ENCODE measurements around the gene LRBA.

Gene LRBA

GRCh38 chr4:150232029-150232428 lies 783.1 kb downstream of the LRBA start:
- no peak for DNase-seq (ENCODE audit: low read depth, low spot score)
- Histone ChIP-seq H3K27me3 (ENCODE audit: control insufficient read depth, insufficient read depth, low read length) (no peaks in the 10 kb centered on the region), H3K9me3 (ENCODE audit: control insufficient read depth, insufficient read depth, low read length) (no peaks in the 10 kb centered on the region), H3K4me1 (ENCODE audit: control insufficient read depth, insufficient read depth, low read length) (no peaks in the 10 kb centered on the region), H3K4me3 (ENCODE audit: low read length) (no peak overlapping the region), H3K36me3 (ENCODE audit: control insufficient read depth, insufficient read depth, low read length) (no peaks in the 10 kb centered on the region), H3K27ac (ENCODE audit: low read length) (no peak overlapping the region)
- no CpG with 5 or more reads among the region's 6 CpGs for whole genome bisulfite sequencing (ENCODE audit: insufficient coverage, insufficient read length)

- Histone ChIP-seq H3K9me3 (ENCODE audit: control insufficient read depth, insufficient read depth, low read length) (no peaks in the 10 kb centered on the region), H3K4me1 (ENCODE audit: control insufficient read depth, insufficient read depth, low read length) (no peaks in the 10 kb centered on the region), H3K4me3 (ENCODE audit: low read length) (no peak overlapping the region), H3K36me3 (ENCODE audit: control insufficient read depth, insufficient read depth, low read length) (no peaks in the 10 kb centered on the region), H3K27ac (ENCODE audit: low read length) (no peak overlapping the region), H3K27me3 (ENCODE audit: control insufficient read depth, insufficient read depth, low read length) (no peaks in the 10 kb centered on the region)
- no CpG with 5 or more reads among the region's 4 CpGs for WGBS (ENCODE audit: insufficient coverage, insufficient read length)
- DNase-seq (ENCODE audit: low read depth, low spot score), result no peak
Observed at GRCh38 chr4:150231107-150231770, 783.8 kb downstream of the LRBA start.

GRCh38 chr4:150230561-150230960 lies 784.5 kb downstream of the LRBA start:
- no peak overlapping the region for H3K27ac ChIP-seq (ENCODE audit: low read length)
- H3K27me3 ChIP-seq (ENCODE audit: control insufficient read depth, insufficient read depth, low read length), result no peaks in the 10 kb centered on the region
- H3K9me3 ChIP-seq (ENCODE audit: control insufficient read depth, insufficient read depth, low read length), result no peaks in the 10 kb centered on the region
- no peak overlapping the region for H3K4me3 ChIP-seq (ENCODE audit: low read length)
- WGBS (ENCODE audit: insufficient coverage, insufficient read length), result no CpG with 5 or more reads among the region's 2 CpGs
- no peak for DNase-seq (ENCODE audit: low read depth, low spot score)
- H3K4me1 ChIP-seq (ENCODE audit: control insufficient read depth, insufficient read depth, low read length), result no peaks in the 10 kb centered on the region
- H3K36me3 ChIP-seq (ENCODE audit: control insufficient read depth, insufficient read depth, low read length), result no peaks in the 10 kb centered on the region

GRCh38 chr4:150229520-150229919 lies 785.6 kb downstream of the LRBA start:
- no peak for DNase-seq (ENCODE audit: low read depth, low spot score)
- Histone ChIP-seq H3K27me3 (ENCODE audit: control insufficient read depth, insufficient read depth, low read length) (no peaks in the 10 kb centered on the region), H3K4me3 (ENCODE audit: low read length) (no peak overlapping the region), H3K36me3 (ENCODE audit: control insufficient read depth, insufficient read depth, low read length) (no peaks in the 10 kb centered on the region), H3K4me1 (ENCODE audit: control insufficient read depth, insufficient read depth, low read length) (no peaks in the 10 kb centered on the region), H3K9me3 (ENCODE audit: control insufficient read depth, insufficient read depth, low read length) (no peaks in the 10 kb centered on the region), H3K27ac (ENCODE audit: low read length) (no peak overlapping the region)
- WGBS (ENCODE audit: insufficient coverage, insufficient read length), result no CpG with 5 or more reads among the region's 1 CpG

GRCh38 chr4:150224896-150225591 lies 790.0 kb downstream of the LRBA start:
- H3K27ac ChIP-seq (ENCODE audit: low read length), result no peak overlapping the region

GRCh38 chr4:150219841-150220240 lies 795.2 kb downstream of the LRBA start:
- no peak overlapping the region for H3K4me3 ChIP-seq (ENCODE audit: low read length)
- WGBS (ENCODE audit: insufficient coverage, insufficient read length), result no CpG with 5 or more reads among the region's 4 CpGs
- no peak overlapping the region for H3K27ac ChIP-seq (ENCODE audit: low read length)
- no peak for DNase-seq (ENCODE audit: low read depth, low spot score)
- no peaks in the 10 kb centered on the region for H3K27me3 ChIP-seq (ENCODE audit: control insufficient read depth, insufficient read depth, low read length)
- peaks cover 2% of the 10 kb centered on the region; the same call in 1 of the 2 replicates for H3K4me1 ChIP-seq (ENCODE audit: control insufficient read depth, insufficient read depth, low read length)
- H3K36me3 ChIP-seq (ENCODE audit: control insufficient read depth, insufficient read depth, low read length), result no peaks in the 10 kb centered on the region
- no peaks in the 10 kb centered on the region for H3K9me3 ChIP-seq (ENCODE audit: control insufficient read depth, insufficient read depth, low read length)

More at GRCh38 chr4:150224896-150225591, 790.0 kb downstream of the LRBA start:
- H3K4me1 ChIP-seq (ENCODE audit: control insufficient read depth, insufficient read depth, low read length), result no peaks in the 10 kb centered on the region
- no peak for DNase-seq (ENCODE audit: low read depth, low spot score)
- no peak overlapping the region for H3K4me3 ChIP-seq (ENCODE audit: low read length)
- WGBS (ENCODE audit: insufficient coverage, insufficient read length), result no CpG with 5 or more reads among the region's 6 CpGs
- no peaks in the 10 kb centered on the region for H3K36me3 ChIP-seq (ENCODE audit: control insufficient read depth, insufficient read depth, low read length)
- no peaks in the 10 kb centered on the region for H3K27me3 ChIP-seq (ENCODE audit: control insufficient read depth, insufficient read depth, low read length)
- no peaks in the 10 kb centered on the region for H3K9me3 ChIP-seq (ENCODE audit: control insufficient read depth, insufficient read depth, low read length)

- Histone ChIP-seq H3K9me3 (ENCODE audit: control insufficient read depth, insufficient read depth, low read length) (no peaks in the 10 kb centered on the region), H3K27me3 (ENCODE audit: control insufficient read depth, insufficient read depth, low read length) (no peaks in the 10 kb centered on the region), H3K27ac (ENCODE audit: low read length) (no peak overlapping the region), H3K4me3 (ENCODE audit: low read length) (no peak overlapping the region), H3K4me1 (ENCODE audit: control insufficient read depth, insufficient read depth, low read length) (peaks cover 2% of the 10 kb centered on the region; the same call in 1 of the 2 replicates), H3K36me3 (ENCODE audit: control insufficient read depth, insufficient read depth, low read length) (no peaks in the 10 kb centered on the region)
- DNase-seq (ENCODE audit: low read depth, low spot score), result no peak
- WGBS (ENCODE audit: insufficient coverage, insufficient read length), result no CpG with 5 or more reads among the region's 2 CpGs
Observed at GRCh38 chr4:150218447-150218846, 796.6 kb downstream of the LRBA start.

GRCh38 chr4:150217808-150218207 lies 797.3 kb downstream of the LRBA start:
- no peaks in the 10 kb centered on the region for H3K9me3 ChIP-seq (ENCODE audit: control insufficient read depth, insufficient read depth, low read length)
- DNase-seq (ENCODE audit: low read depth, low spot score), result no peak
- peaks cover 2% of the 10 kb centered on the region; the same call in 1 of the 2 replicates for H3K4me1 ChIP-seq (ENCODE audit: control insufficient read depth, insufficient read depth, low read length)
- no peak overlapping the region for H3K27ac ChIP-seq (ENCODE audit: low read length)
- H3K4me3 ChIP-seq (ENCODE audit: low read length), result no peak overlapping the region
- no CpG with 5 or more reads among the region's 8 CpGs for WGBS (ENCODE audit: insufficient coverage, insufficient read length)
- no peaks in the 10 kb centered on the region for H3K36me3 ChIP-seq (ENCODE audit: control insufficient read depth, insufficient read depth, low read length)
- H3K27me3 ChIP-seq (ENCODE audit: control insufficient read depth, insufficient read depth, low read length), result no peaks in the 10 kb centered on the region

- peaks cover 2% of the 10 kb centered on the region; the same call in 1 of the 2 replicates for H3K4me1 ChIP-seq (ENCODE audit: control insufficient read depth, insufficient read depth, low read length)
- no peaks in the 10 kb centered on the region for H3K36me3 ChIP-seq (ENCODE audit: control insufficient read depth, insufficient read depth, low read length)
- H3K27ac ChIP-seq (ENCODE audit: low read length), result no peak overlapping the region
- WGBS (ENCODE audit: insufficient coverage, insufficient read length), result no CpG with 5 or more reads among the region's 3 CpGs
- H3K9me3 ChIP-seq (ENCODE audit: control insufficient read depth, insufficient read depth, low read length), result no peaks in the 10 kb centered on the region
- no peaks in the 10 kb centered on the region for H3K27me3 ChIP-seq (ENCODE audit: control insufficient read depth, insufficient read depth, low read length)
- no peak for DNase-seq (ENCODE audit: low read depth, low spot score)
- H3K4me3 ChIP-seq (ENCODE audit: low read length), result no peak overlapping the region
Observed at GRCh38 chr4:150217192-150217591, 797.9 kb downstream of the LRBA start.

- Histone ChIP-seq H3K4me3 (ENCODE audit: low read length) (no peak overlapping the region), H3K4me1 (ENCODE audit: control insufficient read depth, insufficient read depth, low read length) (peaks cover 2% of the 10 kb centered on the region; the same call in 1 of the 2 replicates), H3K36me3 (ENCODE audit: control insufficient read depth, insufficient read depth, low read length) (no peaks in the 10 kb centered on the region), H3K27ac (ENCODE audit: low read length) (no peak overlapping the region), H3K27me3 (ENCODE audit: control insufficient read depth, insufficient read depth, low read length) (no peaks in the 10 kb centered on the region), H3K9me3 (ENCODE audit: control insufficient read depth, insufficient read depth, low read length) (no peaks in the 10 kb centered on the region)
- no CpG with 5 or more reads among the region's 5 CpGs for WGBS (ENCODE audit: insufficient coverage, insufficient read length)
- no peak for DNase-seq (ENCODE audit: low read depth, low spot score)
Observed at GRCh38 chr4:150216726-150217125, 798.4 kb downstream of the LRBA start.
